Fibroblast of lung (primary cell): ENCODE data around the gene PDILT.

Experiments
- CTCF ChIP-seq, 2 donors: IDR thresholded peaks in 1 of 2; conservative IDR thresholded peaks in 1 of 2; 1 replicate in 1 of 2; 2 replicates in 1 of 2; pipeline ENCODE4 v1.5.1; 2011 to 2012; ENCODE audit warnings: low read length in 2 of 2, control low read depth in 1 of 2, inconsistent platforms in 1 of 2, low read depth in 1 of 2, mild to moderate bottlenecking in 1 of 2
- EZH2 ChIP-seq: IDR thresholded peaks from 2 replicates; pipeline ENCODE4 v1.5.1; 2012; ENCODE audit warnings: low read length, control low read depth, mild to moderate bottlenecking; ENCODE audit errors: missing control alignments

GRCh38 chr16:20314575-20314974 lies 90.0 kb downstream of the PDILT start:
- TF ChIP-seq CTCF (conservative IDR thresholded peaks at IDR 0.05 in 1 of 2, IDR thresholded peaks at IDR 0.05 in 1 of 2; ENCODE audit: low read depth in 1 of 2, low read length in 2 of 2) (no peak), EZH2 (no peak)
